Measurements from ENCODE around the gene GINS1.

Gene GINS1

GRCh38 chr20:25476106-25477013, 68.9 kb downstream of the GINS1 start:
- DNase-seq (ENCODE audit: low read depth in 2 of 2) = no peak

GRCh38 chr20:25477014-25477882, 69.8 kb downstream of the GINS1 start:
- DNase-seq (ENCODE audit: low read depth in 2 of 2) = no peak

GRCh38 chr20:25478889-25479568, 71.6 kb downstream of the GINS1 start:
- DNase-seq (ENCODE audit: low read depth in 2 of 2) = no peak

GRCh38 chr20:25479638-25480037, 72.2 kb downstream of the GINS1 start:
- no peak for DNase-seq (ENCODE audit: low read depth in 2 of 2)

- DNase-seq (ENCODE audit: low read depth in 2 of 2) = no peak
These were observed 72.7 kb downstream of the GINS1 start for GRCh38 chr20:25480156-25480555.

- DNase-seq (ENCODE audit: low read depth in 2 of 2) = no peak
These were observed 73.3 kb downstream of the GINS1 start for GRCh38 chr20:25480797-25481196.

- DNase-seq (ENCODE audit: low read depth in 2 of 2) = no peak
These were observed 73.9 kb downstream of the GINS1 start for GRCh38 chr20:25481235-25481917.

GRCh38 chr20:25481918-25482253, 74.4 kb downstream of the GINS1 start:
- no peak for DNase-seq (ENCODE audit: low read depth in 2 of 2)

GRCh38 chr20:25483431-25484132, 76.1 kb downstream of the GINS1 start:
- DNase-seq (ENCODE audit: low read depth in 2 of 2) = no peak

- DNase-seq (ENCODE audit: low read depth in 2 of 2) = no peak
These were observed 76.9 kb downstream of the GINS1 start for GRCh38 chr20:25484224-25484846.

- no peak for DNase-seq (ENCODE audit: low read depth in 2 of 2)
These were observed 77.5 kb downstream of the GINS1 start for GRCh38 chr20:25484911-25485511.

GRCh38 chr20:25485872-25486271, 78.4 kb downstream of the GINS1 start:
- no peak for DNase-seq (ENCODE audit: low read depth in 2 of 2)

- DNase-seq (ENCODE audit: low read depth in 2 of 2) = no peak
These were observed 78.9 kb downstream of the GINS1 start for GRCh38 chr20:25486377-25486776.

- DNase-seq (ENCODE audit: low read depth in 2 of 2) = no peak
These were observed 79.8 kb downstream of the GINS1 start for GRCh38 chr20:25487306-25487705.

- no peak for DNase-seq (ENCODE audit: low read depth in 2 of 2)
These were observed 80.5 kb downstream of the GINS1 start for GRCh38 chr20:25487975-25488374.

GRCh38 chr20:25489221-25489871, 81.9 kb downstream of the GINS1 start:
- no peak for DNase-seq (ENCODE audit: low read depth in 2 of 2)

- DNase-seq (ENCODE audit: low read depth in 2 of 2) = no peak
These were observed 83.4 kb downstream of the GINS1 start for GRCh38 chr20:25490656-25491445.

- no peak for DNase-seq (ENCODE audit: low read depth in 2 of 2)
These were observed 84.1 kb downstream of the GINS1 start for GRCh38 chr20:25491446-25492038.
